ENCODE data around the gene EHD4.

EHD4 gene

DNA sequence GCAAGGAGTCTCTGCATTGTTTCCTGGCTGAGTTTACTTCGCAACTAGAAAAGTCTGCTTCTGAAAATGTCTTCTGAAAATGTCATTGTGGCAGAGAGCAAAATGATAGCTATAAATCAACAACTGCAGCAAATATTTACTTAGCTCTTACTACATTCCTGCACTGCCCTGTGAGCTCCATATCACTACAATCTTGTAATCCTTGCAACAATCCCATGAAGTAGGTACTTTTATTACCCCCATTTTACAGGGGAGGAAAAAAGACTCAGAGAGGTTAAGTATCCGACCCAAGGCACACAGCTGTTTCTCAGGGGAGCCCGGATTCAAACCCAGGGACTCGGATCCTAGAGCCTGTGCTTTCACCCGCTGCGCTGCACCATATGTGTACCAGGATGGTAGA is 44.3 kb downstream of the EHD4 start:
- DNase-seq (ENCODE audit: low read depth), result no peak
- TF ChIP-seq, protein P1, sequence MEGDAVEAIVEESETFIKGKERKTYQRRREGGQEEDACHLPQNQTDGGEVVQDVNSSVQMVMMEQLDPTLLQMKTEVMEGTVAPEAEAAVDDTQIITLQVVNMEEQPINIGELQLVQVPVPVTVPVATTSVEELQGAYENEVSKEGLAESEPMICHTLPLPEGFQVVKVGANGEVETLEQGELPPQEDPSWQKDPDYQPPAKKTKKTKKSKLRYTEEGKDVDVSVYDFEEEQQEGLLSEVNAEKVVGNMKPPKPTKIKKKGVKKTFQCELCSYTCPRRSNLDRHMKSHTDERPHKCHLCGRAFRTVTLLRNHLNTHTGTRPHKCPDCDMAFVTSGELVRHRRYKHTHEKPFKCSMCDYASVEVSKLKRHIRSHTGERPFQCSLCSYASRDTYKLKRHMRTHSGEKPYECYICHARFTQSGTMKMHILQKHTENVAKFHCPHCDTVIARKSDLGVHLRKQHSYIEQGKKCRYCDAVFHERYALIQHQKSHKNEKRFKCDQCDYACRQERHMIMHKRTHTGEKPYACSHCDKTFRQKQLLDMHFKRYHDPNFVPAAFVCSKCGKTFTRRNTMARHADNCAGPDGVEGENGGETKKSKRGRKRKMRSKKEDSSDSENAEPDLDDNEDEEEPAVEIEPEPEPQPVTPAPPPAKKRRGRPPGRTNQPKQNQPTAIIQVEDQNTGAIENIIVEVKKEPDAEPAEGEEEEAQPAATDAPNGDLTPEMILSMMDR (IDR thresholded peaks at IDR 0.05; ENCODE audit: insufficient read depth, low read depth, low read length, missing control alignments), result no peak
- H3K4me3 ChIP-seq (ENCODE audit: low read length), result no peak overlapping the region

DNA sequence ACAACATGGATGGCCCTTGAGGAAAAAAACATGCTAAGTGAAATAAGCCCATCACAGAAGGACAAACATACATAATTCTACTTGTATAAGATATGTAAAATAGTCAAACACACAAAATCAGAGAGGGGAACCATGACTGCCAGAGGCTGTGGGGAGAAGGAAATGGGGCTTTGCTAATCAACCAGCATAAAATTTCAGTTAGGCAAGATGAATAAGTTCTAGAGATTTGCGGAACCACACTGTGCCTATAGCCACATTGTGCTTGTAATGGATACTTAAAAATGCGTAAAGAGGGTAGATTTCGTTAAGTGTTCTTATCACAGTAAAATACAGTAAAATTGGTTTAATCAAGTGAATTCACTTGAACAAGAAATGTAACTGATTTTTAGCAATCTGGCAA is 44.8 kb downstream of the EHD4 start:
- DNase-seq (ENCODE audit: low read depth), result no peak
- H3K4me3 ChIP-seq (ENCODE audit: low read length), result no peak overlapping the region
- TF ChIP-seq, protein P1 (IDR thresholded peaks at IDR 0.05; ENCODE audit: insufficient read depth, low read depth, low read length, missing control alignments), result no peak

DNA sequence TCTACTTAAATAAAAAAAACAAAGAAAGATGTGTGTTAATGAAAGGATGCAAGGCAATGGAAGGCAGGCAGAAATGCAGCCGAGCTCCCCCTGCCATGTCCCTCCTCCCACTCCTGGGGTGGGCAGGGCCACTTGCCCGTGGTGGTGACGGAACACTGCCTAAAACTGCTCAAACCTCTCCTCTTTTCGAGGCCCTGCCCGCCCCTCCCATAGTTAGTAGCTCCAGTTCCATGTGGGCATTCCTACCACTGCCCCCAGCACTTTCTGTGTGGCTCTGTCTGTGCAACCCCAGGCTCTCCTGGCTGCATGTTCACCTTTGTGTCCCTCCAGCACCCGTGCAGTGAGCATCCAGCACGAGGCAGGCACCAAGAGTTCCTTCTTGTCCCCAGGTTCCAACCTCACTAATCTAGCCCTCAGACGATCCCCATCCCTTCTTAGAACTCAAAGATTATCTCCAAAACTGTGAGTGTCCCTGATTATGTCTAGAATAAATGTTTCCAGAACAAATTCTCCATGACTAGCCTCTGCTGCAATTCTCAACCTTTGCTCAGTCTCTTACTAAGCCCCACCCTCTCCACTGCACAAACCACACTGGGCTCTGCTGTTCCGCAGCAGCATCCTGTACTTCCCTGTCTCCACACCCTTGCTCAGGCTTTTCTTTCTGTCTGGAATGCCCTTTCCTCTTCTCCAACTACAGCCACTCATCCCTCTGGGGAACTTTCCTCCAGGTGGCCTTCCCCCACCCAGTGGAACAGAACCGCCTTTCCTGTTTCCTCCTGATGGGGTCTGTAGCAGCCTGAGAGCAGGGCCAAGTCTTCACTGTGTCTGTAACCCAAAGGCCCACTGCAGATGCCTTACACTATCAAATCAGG is 45.9 kb downstream of the EHD4 start:
- TF ChIP-seq, protein P1 (IDR thresholded peaks at IDR 0.05; ENCODE audit: insufficient read depth, low read depth, low read length, missing control alignments), result no peak
- DNase-seq (ENCODE audit: low read depth), result peak; percentile 45
- H3K4me3 ChIP-seq (ENCODE audit: low read length), result no peak overlapping the region

DNA sequence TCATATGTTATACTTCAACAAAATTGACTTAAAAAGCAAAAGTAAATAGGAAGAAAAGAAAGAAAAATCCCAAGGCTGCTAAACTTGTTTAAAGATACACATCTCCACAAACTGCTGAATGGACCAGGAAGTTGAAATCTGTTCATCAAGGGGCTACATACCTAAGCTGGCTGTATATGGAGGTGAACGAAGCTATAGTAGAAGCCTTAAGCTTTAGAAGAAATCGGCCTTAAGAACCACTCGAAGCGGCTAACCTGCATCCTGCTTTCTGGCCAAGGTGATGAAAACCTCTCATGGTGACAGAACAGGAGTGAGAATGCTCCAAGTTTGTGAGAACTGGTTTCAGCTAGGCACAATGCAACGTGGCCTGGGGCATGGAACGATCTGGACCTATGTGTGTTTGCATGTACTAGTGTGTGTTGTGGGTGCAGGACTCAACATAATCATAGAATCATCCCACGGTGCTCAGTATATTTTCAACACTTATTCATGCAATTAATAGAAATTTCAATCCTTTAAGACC is 47.2 kb downstream of the EHD4 start:
- H3K4me3 ChIP-seq (ENCODE audit: low read length), result no peak overlapping the region
- DNase-seq (ENCODE audit: low read depth), result no peak
- TF ChIP-seq, protein P1 (IDR thresholded peaks at IDR 0.05; ENCODE audit: insufficient read depth, low read depth, low read length, missing control alignments), result no peak

DNA sequence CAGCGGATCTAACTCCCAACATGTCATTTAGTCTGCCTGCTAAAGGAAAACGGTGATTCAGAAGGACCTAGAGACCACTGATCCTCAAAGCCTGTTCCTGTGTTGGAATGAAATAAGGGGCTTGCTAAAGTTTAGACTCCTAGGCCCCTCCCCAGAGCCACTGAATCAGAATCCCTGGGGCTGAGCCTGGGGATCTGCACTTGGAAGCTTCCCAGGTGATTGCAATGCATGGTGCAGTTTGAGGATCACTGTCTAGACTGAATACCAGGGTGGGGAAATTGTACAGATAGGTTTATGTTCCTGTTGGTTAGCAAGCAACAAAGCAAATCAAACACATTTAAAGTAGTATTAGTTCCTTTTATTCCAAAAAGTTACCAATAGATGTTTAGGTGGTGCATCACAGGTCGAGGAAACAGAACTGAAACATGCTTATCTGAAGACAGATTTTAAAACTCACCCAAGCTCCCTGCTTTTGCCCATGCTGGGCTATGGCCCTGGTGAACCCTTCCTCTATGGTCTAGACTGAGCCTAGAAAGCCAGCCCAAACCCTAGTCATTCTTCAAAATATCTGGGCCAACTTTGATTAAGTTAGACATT is 48.9 kb downstream of the EHD4 start:
- H3K4me3 ChIP-seq (ENCODE audit: low read length), result no peak overlapping the region
- no peak for DNase-seq (ENCODE audit: low read depth)
- TF ChIP-seq, protein P1 (IDR thresholded peaks at IDR 0.05; ENCODE audit: insufficient read depth, low read depth, low read length, missing control alignments), result no peak

DNA sequence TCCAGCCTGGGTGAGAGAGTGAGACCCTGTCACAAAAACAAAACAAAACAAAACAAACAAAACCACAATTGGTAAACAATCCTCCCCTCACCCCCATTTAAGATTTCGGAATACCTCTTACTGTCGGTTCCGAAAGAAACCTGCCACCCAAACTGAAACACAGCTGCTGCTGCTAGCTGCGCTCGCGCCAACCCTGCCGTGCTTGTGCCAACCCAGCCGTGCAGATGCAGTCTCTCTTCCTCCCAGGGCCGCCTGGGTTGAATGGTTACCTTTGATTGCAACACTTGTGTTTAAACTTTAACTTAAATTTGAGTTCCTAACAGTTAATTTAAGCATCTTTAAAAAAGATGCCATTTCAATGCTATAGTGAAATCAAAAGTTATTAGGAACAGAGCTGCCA is 50.0 kb downstream of the EHD4 start:
- TF ChIP-seq, protein P1 (IDR thresholded peaks at IDR 0.05; ENCODE audit: insufficient read depth, low read depth, low read length, missing control alignments), result no peak
- no peak for DNase-seq (ENCODE audit: low read depth)
- no peak overlapping the region for H3K4me3 ChIP-seq (ENCODE audit: low read length)
